ENCODE results near the gene VIT.
A peak's percentile ranks its signal among the peaks of the same experiment; 100 is the strongest.

VIT gene

DNA sequence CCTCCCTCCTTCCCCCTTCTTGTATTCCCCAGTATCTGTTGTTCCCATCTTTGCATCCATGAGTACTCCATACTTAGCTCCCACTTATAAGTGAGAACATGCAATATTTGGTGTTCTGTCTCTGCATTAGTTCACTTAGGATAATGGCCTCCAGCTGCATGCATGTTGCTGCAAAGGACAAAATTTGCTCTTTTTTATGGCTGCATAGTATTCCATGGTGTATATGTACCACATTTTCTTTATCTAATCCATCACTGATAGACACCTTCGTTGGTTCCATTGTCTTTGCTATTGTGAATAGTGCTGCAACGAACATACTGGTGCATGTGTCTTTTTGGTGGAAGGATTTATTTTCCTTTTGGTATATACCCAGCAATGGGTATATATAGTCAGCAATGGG, 47.4 kb downstream of the VIT start:
- H3K36me3 ChIP-seq (ENCODE audit: insufficient read depth, low read depth, low read length), result no peaks in the 10 kb centered on the region

DNA sequence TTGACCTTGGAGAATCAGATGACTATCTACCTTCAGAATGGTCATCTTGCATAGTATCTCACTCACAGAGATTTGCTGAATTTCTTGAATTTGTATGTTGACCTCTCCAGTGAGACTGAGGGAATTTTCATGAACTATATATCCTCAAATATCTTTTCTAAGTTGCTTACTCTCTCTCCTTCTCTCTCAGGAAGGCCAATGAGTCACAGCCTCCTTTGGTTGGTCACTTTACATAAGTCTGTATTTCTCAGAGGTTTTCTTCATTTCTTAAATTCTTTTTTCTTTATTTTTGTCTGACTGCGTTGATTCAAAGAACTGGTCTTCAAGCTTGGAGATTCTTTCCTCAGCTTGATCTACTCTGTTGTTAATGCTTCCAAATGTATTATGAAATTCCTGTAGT, 51.7 kb downstream of the VIT start:
- peaks cover 1% of the 10 kb centered on the region; the same call in 1 of the 2 replicates for H3K4me1 ChIP-seq (ENCODE audit: insufficient read depth, low read length)
- H3K4me3 ChIP-seq (ENCODE audit: low read length), result no peak overlapping the region
- H3K9me3 ChIP-seq (ENCODE audit: insufficient read depth, low read depth, low read length), result no peaks in the 10 kb centered on the region
- H3K36me3 ChIP-seq (ENCODE audit: insufficient read depth, low read depth, low read length), result no peaks in the 10 kb centered on the region
- no peaks in the 10 kb centered on the region for H3K27me3 ChIP-seq (ENCODE audit: insufficient read depth, low read length)
- H3K9ac ChIP-seq (ENCODE audit: low read depth, low read length), result no peak overlapping the region
- H3K27ac ChIP-seq (ENCODE audit: low read length), result no peak overlapping the region

More for the DNA sequence above, 47.4 kb downstream of the VIT start:
- Histone ChIP-seq H3K27me3 (ENCODE audit: insufficient read depth, low read length) (no peaks in the 10 kb centered on the region), H3K27ac (ENCODE audit: low read length) (no peak overlapping the region), H3K4me1 (ENCODE audit: insufficient read depth, low read length) (no peaks in the 10 kb centered on the region), H3K9ac (ENCODE audit: low read depth, low read length) (no peak overlapping the region), H3K9me3 (ENCODE audit: insufficient read depth, low read depth, low read length) (no peaks in the 10 kb centered on the region), H3K4me3 (ENCODE audit: low read length) (no peak overlapping the region)

DNA sequence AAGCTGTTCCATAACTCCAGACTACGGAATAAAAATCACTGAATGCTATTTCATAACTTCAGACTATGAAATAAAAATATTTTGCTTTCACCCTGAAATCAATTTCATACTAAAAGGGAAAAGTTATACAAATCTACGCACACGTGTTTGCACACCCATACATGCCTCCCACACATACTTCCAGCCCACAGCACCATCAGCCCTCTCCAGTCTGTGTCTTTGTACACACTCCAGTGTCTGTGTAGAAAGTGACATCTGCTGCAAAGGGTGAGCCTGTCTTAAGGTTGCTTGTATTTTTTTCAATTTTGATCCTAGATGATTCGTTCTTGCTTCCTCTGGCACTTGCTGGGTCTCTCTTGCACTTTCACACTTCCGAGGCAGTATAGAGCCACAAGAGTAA, 53.6 kb downstream of the VIT start:
- no peaks in the 10 kb centered on the region for H3K36me3 ChIP-seq (ENCODE audit: insufficient read depth, low read depth, low read length)
- no peak overlapping the region for H3K9ac ChIP-seq (ENCODE audit: low read depth, low read length)
- H3K27ac ChIP-seq (ENCODE audit: low read length), result no peak overlapping the region
- H3K4me3 ChIP-seq (ENCODE audit: low read length), result no peak overlapping the region
- H3K4me1 ChIP-seq (ENCODE audit: insufficient read depth, low read length), result peaks cover 11% of the 10 kb centered on the region
- no peaks in the 10 kb centered on the region for H3K27me3 ChIP-seq (ENCODE audit: insufficient read depth, low read length)
- H3K9me3 ChIP-seq (ENCODE audit: insufficient read depth, low read depth, low read length), result no peaks in the 10 kb centered on the region

DNA sequence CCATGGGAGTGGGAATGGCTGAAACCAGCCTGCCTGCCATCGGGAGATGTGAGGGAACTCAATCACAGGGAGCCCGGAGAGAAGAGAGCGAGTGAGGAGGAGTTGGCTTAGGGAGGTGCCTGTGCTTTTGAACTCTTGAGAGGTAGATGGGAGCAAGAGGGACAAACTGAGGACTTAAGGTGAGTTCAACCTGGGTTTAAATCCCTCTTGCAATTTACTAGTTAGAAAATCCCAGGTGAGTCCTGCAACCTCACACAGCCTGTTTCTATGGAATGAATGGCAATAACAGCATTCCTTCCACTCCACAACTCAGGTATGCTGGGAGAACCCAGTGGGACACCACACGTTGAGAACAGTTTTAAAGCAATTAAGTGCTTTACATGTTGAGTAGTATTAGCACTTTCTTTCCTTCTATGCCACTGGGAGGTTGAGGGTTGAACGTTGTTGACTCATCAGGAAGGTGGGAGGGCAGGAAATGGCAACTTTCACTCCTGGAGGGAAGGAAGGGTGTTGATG, 57.3 kb downstream of the VIT start:
- Histone ChIP-seq H3K9ac (ENCODE audit: low read depth, low read length) (peak overlapping the region; percentile 39; the same call in 1 of the 2 replicates), H3K4me3 (ENCODE audit: low read length) (no peak overlapping the region), H3K9me3 (ENCODE audit: insufficient read depth, low read depth, low read length) (no peaks in the 10 kb centered on the region), H3K4me1 (ENCODE audit: insufficient read depth, low read length) (peaks cover 11% of the 10 kb centered on the region), H3K27ac (ENCODE audit: low read length) (no peak overlapping the region), H3K27me3 (ENCODE audit: insufficient read depth, low read length) (no peaks in the 10 kb centered on the region), H3K36me3 (ENCODE audit: insufficient read depth, low read depth, low read length) (no peaks in the 10 kb centered on the region)

DNA sequence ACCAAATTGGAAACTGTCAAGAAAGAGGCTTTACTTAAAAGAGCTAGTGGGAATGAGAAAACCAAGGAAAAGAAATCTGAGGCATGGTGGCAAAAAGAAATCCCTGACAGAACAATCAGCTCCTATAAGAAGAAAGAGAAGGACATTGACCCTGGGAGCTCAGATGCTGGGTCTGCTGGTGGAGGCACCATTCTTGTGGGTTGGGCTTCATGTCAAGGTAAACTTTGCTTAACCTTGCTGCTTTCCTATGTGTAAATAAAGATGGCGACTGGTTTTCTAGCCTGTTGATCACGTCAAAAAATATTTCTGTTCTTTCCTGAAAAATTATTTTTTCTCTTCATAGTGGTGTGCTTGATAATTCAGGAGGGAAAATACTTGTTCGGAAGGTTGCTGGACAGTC, 58.1 kb downstream of the VIT start:
- Histone ChIP-seq H3K27me3 (ENCODE audit: insufficient read depth, low read length) (no peaks in the 10 kb centered on the region), H3K9me3 (ENCODE audit: insufficient read depth, low read depth, low read length) (no peaks in the 10 kb centered on the region), H3K4me3 (ENCODE audit: low read length) (no peak overlapping the region), H3K4me1 (ENCODE audit: insufficient read depth, low read length) (peaks cover 11% of the 10 kb centered on the region), H3K27ac (ENCODE audit: low read length) (no peak overlapping the region), H3K36me3 (ENCODE audit: insufficient read depth, low read depth, low read length) (no peaks in the 10 kb centered on the region), H3K9ac (ENCODE audit: low read depth, low read length) (no peak overlapping the region)

DNA sequence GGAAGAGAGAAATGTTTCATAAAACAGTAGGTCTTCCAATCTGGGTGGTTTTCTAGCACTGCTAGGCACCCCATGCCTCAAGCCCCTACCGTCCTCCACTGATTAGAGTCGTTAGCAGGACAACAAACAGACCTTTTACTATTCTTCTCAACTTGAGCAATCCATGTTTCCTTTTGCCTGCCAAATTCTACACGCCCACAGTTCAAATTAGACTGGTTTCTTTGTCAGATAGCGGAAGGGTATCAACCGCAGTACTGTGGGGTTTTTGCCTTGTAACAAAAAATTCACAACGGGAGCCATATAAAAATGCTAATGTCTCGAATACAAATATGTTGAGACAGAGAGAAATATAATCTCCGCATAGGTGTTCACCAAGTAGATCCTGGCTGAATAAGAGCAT, 59.9 kb downstream of the VIT start:
- H3K27me3 ChIP-seq (ENCODE audit: insufficient read depth, low read length), result no peaks in the 10 kb centered on the region
- no peak overlapping the region for H3K9ac ChIP-seq (ENCODE audit: low read depth, low read length)
- H3K36me3 ChIP-seq (ENCODE audit: insufficient read depth, low read depth, low read length), result no peaks in the 10 kb centered on the region
- no peak overlapping the region for H3K4me3 ChIP-seq (ENCODE audit: low read length)
- H3K9me3 ChIP-seq (ENCODE audit: insufficient read depth, low read depth, low read length), result no peaks in the 10 kb centered on the region
- H3K4me1 ChIP-seq (ENCODE audit: insufficient read depth, low read length), result peaks cover 11% of the 10 kb centered on the region
- no peak overlapping the region for H3K27ac ChIP-seq (ENCODE audit: low read length)

DNA sequence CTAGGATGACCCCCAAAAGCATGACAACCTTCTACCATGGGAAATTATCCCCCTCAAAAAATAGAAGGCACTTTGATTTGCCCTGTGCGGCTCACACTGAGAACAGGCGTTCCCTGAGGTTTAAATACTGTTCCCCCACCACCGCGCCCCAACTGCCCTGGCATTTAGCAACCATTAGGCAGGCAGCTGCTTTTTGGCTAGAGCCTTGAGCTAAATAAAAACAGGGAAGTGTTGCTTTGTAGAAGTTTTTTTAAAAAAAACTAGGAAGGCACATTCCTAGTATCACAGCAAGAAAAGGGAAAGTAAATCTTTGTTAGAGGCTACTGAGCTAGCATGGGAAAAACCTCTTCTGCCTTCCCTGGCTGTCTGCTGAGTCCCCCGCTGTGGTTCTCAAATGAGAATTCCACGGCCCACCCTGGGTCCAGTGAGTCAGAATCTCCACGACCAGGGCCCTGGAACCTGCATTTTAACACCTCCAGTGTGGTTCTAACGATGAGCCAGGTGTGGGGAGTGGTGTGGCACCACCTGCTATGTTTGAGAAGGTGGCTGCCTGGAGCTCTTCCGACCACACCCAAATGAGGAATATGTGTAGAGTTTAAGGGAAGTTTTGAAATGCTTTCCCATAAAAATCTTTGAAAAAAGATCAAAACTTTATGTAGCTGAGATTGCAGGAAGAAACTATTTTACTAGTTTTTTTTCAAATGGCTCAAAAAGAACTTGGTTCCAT, 66.4 kb downstream of the VIT start:
- H3K27ac ChIP-seq (ENCODE audit: low read length), result no peak overlapping the region
- H3K27me3 ChIP-seq (ENCODE audit: insufficient read depth, low read length), result no peaks in the 10 kb centered on the region

DNA sequence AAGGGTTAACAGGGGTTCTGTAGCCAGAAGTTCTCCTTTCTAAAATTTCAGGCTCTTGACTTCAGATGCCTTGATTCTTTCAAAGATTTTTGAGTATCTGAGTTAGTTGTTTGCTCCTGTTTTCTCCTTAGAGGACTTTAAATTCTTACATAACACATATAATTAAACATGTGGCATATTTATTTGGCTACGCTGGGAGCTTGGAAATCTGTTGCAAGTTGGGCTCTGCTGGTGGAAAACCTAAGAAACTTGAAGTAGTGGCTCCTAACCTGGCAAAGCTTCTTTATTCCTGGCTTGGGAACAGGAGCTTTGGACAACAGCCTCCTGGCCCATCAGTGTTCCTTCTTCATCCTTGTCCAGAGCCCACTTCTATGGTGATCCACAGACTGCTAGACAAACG, 72.6 kb downstream of the VIT start:
- H3K9me3 ChIP-seq (ENCODE audit: insufficient read depth, low read depth, low read length), result no peaks in the 10 kb centered on the region
- no peak overlapping the region for H3K4me3 ChIP-seq (ENCODE audit: low read length)
- H3K4me1 ChIP-seq (ENCODE audit: insufficient read depth, low read length), result no peaks in the 10 kb centered on the region
- no peak overlapping the region for H3K9ac ChIP-seq (ENCODE audit: low read depth, low read length)
- H3K36me3 ChIP-seq (ENCODE audit: insufficient read depth, low read depth, low read length), result no peaks in the 10 kb centered on the region
- H3K27me3 ChIP-seq (ENCODE audit: insufficient read depth, low read length), result no peaks in the 10 kb centered on the region
- H3K27ac ChIP-seq (ENCODE audit: low read length), result no peak overlapping the region

More for the DNA sequence above, 66.4 kb downstream of the VIT start:
- Histone ChIP-seq H3K4me1 (ENCODE audit: insufficient read depth, low read length) (no peaks in the 10 kb centered on the region), H3K9me3 (ENCODE audit: insufficient read depth, low read depth, low read length) (no peaks in the 10 kb centered on the region), H3K9ac (ENCODE audit: low read depth, low read length) (no peak overlapping the region), H3K36me3 (ENCODE audit: insufficient read depth, low read depth, low read length) (no peaks in the 10 kb centered on the region), H3K4me3 (ENCODE audit: low read length) (no peak overlapping the region)

DNA sequence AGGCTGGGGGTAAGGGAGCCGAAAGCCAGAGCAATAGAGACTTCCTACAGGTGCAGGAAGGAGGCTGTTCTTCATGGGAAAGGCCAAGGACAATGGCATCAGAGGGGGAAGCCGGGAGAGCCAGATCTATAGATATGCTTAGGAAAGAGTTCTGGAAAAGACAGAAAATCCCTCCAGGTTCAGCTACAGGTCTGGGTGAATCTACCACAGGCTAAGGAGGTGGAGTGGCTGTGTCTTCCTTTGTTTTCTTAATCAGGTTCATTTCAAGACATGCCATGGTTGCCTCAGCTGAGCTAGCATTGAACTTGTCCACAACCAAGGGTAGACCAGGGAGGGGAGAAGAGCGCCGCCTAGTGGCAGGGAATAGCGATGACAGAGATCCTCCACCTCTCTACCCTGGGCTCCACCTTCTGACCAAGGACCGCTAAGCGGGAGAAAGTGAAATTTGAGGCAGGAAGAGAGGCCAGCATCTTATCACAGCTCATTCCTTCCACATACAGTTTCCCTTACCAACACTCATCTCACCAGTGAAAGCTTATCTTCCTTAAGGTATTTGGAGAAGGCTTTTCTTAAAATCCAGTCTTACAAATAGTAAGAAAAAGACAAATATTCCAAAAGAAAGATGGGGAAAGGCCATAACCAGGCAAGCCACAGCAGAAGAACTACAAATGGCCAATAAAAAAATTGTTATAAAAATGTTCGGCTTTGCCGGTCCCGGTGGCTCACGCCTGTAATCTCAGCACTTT, 74.2 kb downstream of the VIT start:
- Histone ChIP-seq H3K4me3 (ENCODE audit: low read length) (no peak overlapping the region), H3K36me3 (ENCODE audit: insufficient read depth, low read depth, low read length) (no peaks in the 10 kb centered on the region), H3K27ac (ENCODE audit: low read length) (no peak overlapping the region), H3K27me3 (ENCODE audit: insufficient read depth, low read length) (no peaks in the 10 kb centered on the region), H3K9ac (ENCODE audit: low read depth, low read length) (no peak overlapping the region), H3K9me3 (ENCODE audit: insufficient read depth, low read depth, low read length) (no peaks in the 10 kb centered on the region), H3K4me1 (ENCODE audit: insufficient read depth, low read length) (no peaks in the 10 kb centered on the region)

DNA sequence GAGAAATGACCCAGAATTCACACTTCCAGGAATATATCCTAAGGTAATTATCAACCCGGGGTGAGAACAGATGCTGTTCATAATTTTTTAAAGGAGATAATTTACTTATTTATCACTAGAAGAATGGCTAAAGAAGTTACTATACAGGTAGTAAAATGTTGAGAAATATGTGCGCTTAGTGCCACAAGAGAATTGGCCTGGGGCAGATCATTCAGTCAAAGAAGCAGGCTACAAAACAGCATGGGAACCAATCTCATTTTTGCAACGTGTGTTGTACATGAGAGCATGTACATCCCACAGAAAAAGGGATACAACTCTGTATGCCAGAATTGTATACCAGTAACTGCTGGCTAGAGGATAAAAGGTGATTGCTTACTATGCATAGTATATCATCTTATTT, 75.2 kb downstream of the VIT start:
- no peak overlapping the region for H3K9ac ChIP-seq (ENCODE audit: low read depth, low read length)
- no peaks in the 10 kb centered on the region for H3K27me3 ChIP-seq (ENCODE audit: insufficient read depth, low read length)
- no peaks in the 10 kb centered on the region for H3K9me3 ChIP-seq (ENCODE audit: insufficient read depth, low read depth, low read length)
- no peak overlapping the region for H3K27ac ChIP-seq (ENCODE audit: low read length)
- no peaks in the 10 kb centered on the region for H3K4me1 ChIP-seq (ENCODE audit: insufficient read depth, low read length)
- H3K36me3 ChIP-seq (ENCODE audit: insufficient read depth, low read depth, low read length), result no peaks in the 10 kb centered on the region
- H3K4me3 ChIP-seq (ENCODE audit: low read length), result no peak overlapping the region

DNA sequence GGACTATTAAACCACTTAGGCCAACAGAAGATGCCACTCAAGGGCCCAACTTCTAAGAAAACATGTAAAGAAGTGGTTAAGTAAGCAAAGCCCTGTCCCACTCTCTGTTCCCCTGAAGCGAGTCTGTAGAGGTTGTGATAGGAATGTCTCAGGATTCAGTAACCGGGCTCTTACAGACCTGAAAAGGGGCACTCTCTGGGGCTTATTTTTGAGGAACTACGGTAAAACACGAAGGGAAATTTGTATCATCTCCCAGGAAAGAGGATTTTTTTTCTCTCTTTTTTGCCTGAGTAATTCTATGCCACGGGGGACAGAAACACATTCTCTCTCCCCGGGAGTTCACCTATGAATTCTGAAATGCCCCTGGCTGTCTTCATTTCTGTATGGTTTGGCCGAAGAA, 77.4 kb downstream of the VIT start:
- Histone ChIP-seq H3K4me1 (ENCODE audit: insufficient read depth, low read length) (no peaks in the 10 kb centered on the region), H3K9me3 (ENCODE audit: insufficient read depth, low read depth, low read length) (no peaks in the 10 kb centered on the region), H3K4me3 (ENCODE audit: low read length) (no peak overlapping the region), H3K36me3 (ENCODE audit: insufficient read depth, low read depth, low read length) (no peaks in the 10 kb centered on the region), H3K27me3 (ENCODE audit: insufficient read depth, low read length) (no peaks in the 10 kb centered on the region), H3K9ac (ENCODE audit: low read depth, low read length) (no peak overlapping the region), H3K27ac (ENCODE audit: low read length) (no peak overlapping the region)

DNA sequence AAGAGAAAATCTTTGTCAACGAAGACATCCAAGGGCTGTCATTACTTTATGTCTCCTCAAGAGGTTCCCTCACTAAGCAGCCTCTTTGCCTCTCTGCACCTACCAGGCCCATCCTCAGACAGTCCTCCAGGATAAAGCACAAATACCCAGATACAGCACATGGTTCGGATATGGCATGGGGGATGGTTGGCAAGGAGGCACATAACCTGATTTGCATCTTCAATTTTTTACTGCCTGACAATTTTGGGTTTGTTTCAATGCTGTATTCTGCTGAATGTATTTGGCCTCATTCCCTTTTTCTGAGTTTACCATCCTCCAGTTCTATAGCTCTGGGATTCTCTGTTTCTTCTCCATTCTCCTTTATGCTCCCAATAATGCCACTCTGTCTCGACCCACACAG, 78.8 kb downstream of the VIT start:
- Histone ChIP-seq H3K27me3 (ENCODE audit: insufficient read depth, low read length) (no peaks in the 10 kb centered on the region), H3K4me3 (ENCODE audit: low read length) (no peak overlapping the region), H3K9ac (ENCODE audit: low read depth, low read length) (no peak overlapping the region), H3K4me1 (ENCODE audit: insufficient read depth, low read length) (no peaks in the 10 kb centered on the region), H3K27ac (ENCODE audit: low read length) (no peak overlapping the region), H3K9me3 (ENCODE audit: insufficient read depth, low read depth, low read length) (no peaks in the 10 kb centered on the region), H3K36me3 (ENCODE audit: insufficient read depth, low read depth, low read length) (no peaks in the 10 kb centered on the region)

All from iPS-20b (cell line).